Activated CD8-positive, alpha-beta memory T cell treated with anti-CD3 and anti-CD28 coated beads, Interleukin-2, amount 50 U/mL, for 4 hours (primary cell): Measurements from ENCODE around the gene ODAD4.

ENCODE experiments used
- DNase-seq: peaks from one replicate; pipeline ENCODE4 v3.0.0-alpha.2; 2020

Gene ODAD4

GRCh38 chr17:41930009-41930832, at the start of gene ODAD4:
ODAD4 (plus strand) TSS chr17:41930617; CDS start chr17:41930724, 107 bp downstream.
- DNase-seq = peak; percentile 94

GRCh38 chr17:41882756-41883155, 47.7 kb upstream of the ODAD4 start:
- DNase-seq = no peak

GRCh38 chr17:41885733-41886132, 44.7 kb upstream of the ODAD4 start:
- DNase-seq = no peak

- DNase-seq = no peak
Observed at GRCh38 chr17:41888332-41888965, 42.0 kb upstream of the ODAD4 start.

- no peak for DNase-seq
Observed at GRCh38 chr17:41891135-41892020, 39.0 kb upstream of the ODAD4 start.

- no peak for DNase-seq
Observed at GRCh38 chr17:41892021-41892376, 38.4 kb upstream of the ODAD4 start.

GRCh38 chr17:41893384-41893783, 37.0 kb upstream of the ODAD4 start:
- no peak for DNase-seq

- DNase-seq = no peak
Observed at GRCh38 chr17:41894791-41895331, 35.6 kb upstream of the ODAD4 start.

- no peak for DNase-seq
Observed at GRCh38 chr17:41895617-41896016, 34.8 kb upstream of the ODAD4 start.

- no peak for DNase-seq
Observed at GRCh38 chr17:41896726-41897125, 33.7 kb upstream of the ODAD4 start.

- DNase-seq = no peak
Observed at GRCh38 chr17:41901646-41902045, 28.8 kb upstream of the ODAD4 start.

- no peak for DNase-seq
Observed at GRCh38 chr17:41904242-41904841, 26.1 kb upstream of the ODAD4 start.

GRCh38 chr17:41905172-41905571, 25.2 kb upstream of the ODAD4 start:
- no peak for DNase-seq

- DNase-seq = no peak
Observed at GRCh38 chr17:41906465-41907184, 23.8 kb upstream of the ODAD4 start.

GRCh38 chr17:41907185-41907556, 23.2 kb upstream of the ODAD4 start:
- no peak for DNase-seq

GRCh38 chr17:41907633-41908539, 22.5 kb upstream of the ODAD4 start:
- no peak for DNase-seq

GRCh38 chr17:41909088-41909487, 21.3 kb upstream of the ODAD4 start:
- no peak for DNase-seq

- DNase-seq = no peak
Observed at GRCh38 chr17:41910701-41911391, 19.6 kb upstream of the ODAD4 start.

GRCh38 chr17:41912925-41913324, 17.5 kb upstream of the ODAD4 start:
- no peak for DNase-seq

GRCh38 chr17:41913798-41914197, 16.6 kb upstream of the ODAD4 start:
- no peak for DNase-seq
